IMR-90 (cell line): ENCODE results near the gene MTA3. TPM values are rescaled to one million over a fixed set of nuclear protein-coding genes. Genes with fewer than 3 reads are reported as not detected.

ENCODE experiments used
- ATAC-seq: fragments of 200-7000 bp; cut with Tn5 transposase; 2 replicates; pipeline ENCODE4 v1.9.1; 2020; ENCODE audit warnings: low read depth, mild to moderate bottlenecking, moderate library complexity
- BruUV-seq: library from RNA; stranded (reverse); fragments of 400-500 nt; replicated peaks from 2 replicates; lab custom pipeline; 2021; lab: Mats Ljungman, UMichigan
- CTCF ChIA-PET: fragments of 300-600 bp; formaldehyde crosslinking; extraction: SDS; loops from one replicate; lab custom pipeline; 2021; ENCODE audit warnings: antibody characterized with exemption; lab: Yijun Ruan, JAX
- POLR2A ChIA-PET: fragments of 300-600 bp; sonication (Branson Sonifier 250); formaldehyde crosslinking; loops from one replicate; lab custom pipeline; 2022; ENCODE audit warnings: antibody characterized with exemption; ENCODE audit not compliant: unreplicated experiment; lab: Charles Lee
- DNase-seq: peaks from one replicate; pipeline ENCODE4 v3.0.0; 2013
- H2AFZ ChIP-seq: replicated peaks from 2 replicates; pipeline ENCODE3; 2013; ENCODE audit warnings: low read length, mild to moderate bottlenecking; ENCODE audit not compliant: poor library complexity
- H2AK5ac ChIP-seq: 2 replicates; pipeline ENCODE4 v1.6.1; 2013; ENCODE audit warnings: low read depth, low read length, inconsistent platforms
- H2AK9ac ChIP-seq: replicated peaks from 2 replicates; pipeline ENCODE3; 2013; ENCODE audit warnings: mild to moderate bottlenecking, low read depth, low read length, moderate library complexity; ENCODE audit not compliant: poor library complexity
- H2BK120ac ChIP-seq: 2 replicates; pipeline ENCODE4 v1.6.1; 2013; ENCODE audit warnings: low read depth, low read length, inconsistent platforms
- H2BK15ac ChIP-seq: 3 replicates; pipeline ENCODE4 v1.6.1; 2013; ENCODE audit warnings: low read depth, low read length, inconsistent platforms
- H2BK20ac ChIP-seq: 2 replicates; pipeline ENCODE4 v1.6.1; 2013; ENCODE audit warnings: low read depth, mild to moderate bottlenecking, inconsistent platforms, low read length, moderate library complexity
- H2BK5ac ChIP-seq: 2 replicates; pipeline ENCODE4 v1.6.1; 2013; ENCODE audit warnings: mild to moderate bottlenecking, low read depth, low read length, inconsistent platforms; ENCODE audit not compliant: poor library complexity, severe bottlenecking
- H3K14ac ChIP-seq: replicated peaks from 2 replicates; pipeline ENCODE4 v1.6.1; 2013; ENCODE audit warnings: low read depth, low read length, inconsistent platforms
- H3K18ac ChIP-seq: 2 replicates; pipeline ENCODE4 v1.6.1; 2013; ENCODE audit warnings: low read depth, low read length, control low read depth
- H3K23ac ChIP-seq: 2 replicates; pipeline ENCODE4 v1.6.1; 2013; ENCODE audit warnings: low read depth, low read length, inconsistent platforms
- H3K27ac ChIP-seq: 2 replicates; pipeline ENCODE4 v1.5.1; 2013; ENCODE audit warnings: mild to moderate bottlenecking, control low read depth, low read length; ENCODE audit not compliant: insufficient read depth
- H3K27me3 ChIP-seq: 2 replicates; pipeline ENCODE4 v1.6.1; 2013; ENCODE audit warnings: low read length; ENCODE audit not compliant: control insufficient read depth, insufficient read depth
- H3K36me3 ChIP-seq: 2 replicates; pipeline ENCODE4 v1.6.1; 2013; ENCODE audit warnings: low read length, mixed read lengths; ENCODE audit not compliant: control insufficient read depth, insufficient read depth
- H3K4ac ChIP-seq: 2 replicates; pipeline ENCODE4 v1.6.1; 2013; ENCODE audit warnings: low read depth, low read length, inconsistent platforms
- H3K4me1 ChIP-seq: 2 replicates; pipeline ENCODE4 v1.6.1; 2013; ENCODE audit warnings: low read length, mixed read lengths; ENCODE audit not compliant: control insufficient read depth, insufficient read depth
- H3K4me2 ChIP-seq: 2 replicates; pipeline ENCODE4 v1.6.1; 2013; ENCODE audit warnings: low read depth, mild to moderate bottlenecking, control low read depth, low read length, moderate library complexity
- H3K4me3 ChIP-seq: 2 replicates; pipeline ENCODE4 v1.5.1; 2013; ENCODE audit warnings: low read depth, mild to moderate bottlenecking, control low read depth, low read length, moderate library complexity; ENCODE audit not compliant: insufficient read depth
- H3K56ac ChIP-seq: 2 replicates; pipeline ENCODE4 v1.6.1; 2013; ENCODE audit warnings: low read length, inconsistent platforms; ENCODE audit not compliant: insufficient read depth; ENCODE audit errors: extremely low read depth
- H3K79me1 ChIP-seq, 2 experiments: 2 replicates each; pipeline ENCODE4 v1.6.1; 2013; ENCODE audit warnings: low read length in 2 of 2, inconsistent platforms in 1 of 2, low read depth in 1 of 2
- H3K9ac ChIP-seq: 2 replicates; pipeline ENCODE4 v1.6.1; 2013; ENCODE audit warnings: low read depth, low read length, control low read depth
- H3K9me1 ChIP-seq: 2 replicates; pipeline ENCODE4 v1.6.1; 2013; ENCODE audit warnings: low read length, inconsistent platforms; ENCODE audit not compliant: insufficient read depth
- H3K9me3 ChIP-seq: 2 replicates; pipeline ENCODE4 v1.6.1; 2013; ENCODE audit warnings: low read length; ENCODE audit not compliant: control insufficient read depth, insufficient read depth
- H4K20me1 ChIP-seq: 2 replicates; pipeline ENCODE4 v1.6.1; 2013; ENCODE audit warnings: low read length, inconsistent platforms; ENCODE audit not compliant: insufficient read depth
- H4K5ac ChIP-seq: 2 replicates; pipeline ENCODE4 v1.6.1; 2013; ENCODE audit warnings: mild to moderate bottlenecking, low read depth, low read length, control low read depth
- H4K8ac ChIP-seq, 2 experiments: 2 replicates each; pipeline ENCODE4 v1.6.1; 2013; ENCODE audit warnings: low read depth in 2 of 2, low read length in 2 of 2, control low read depth in 1 of 2, inconsistent platforms in 1 of 2
- H4K91ac ChIP-seq: 2 replicates; pipeline ENCODE4 v1.6.1; 2013; ENCODE audit warnings: low read depth, low read length, inconsistent platforms; ENCODE audit not compliant: insufficient read depth
- BHLHE40 ChIP-seq: fragments of 150-350 bp; IDR thresholded peaks from 2 replicates; pipeline ENCODE4 v1.6.1; 2016; ENCODE audit warnings: mild to moderate bottlenecking, low read depth, low read length
- CEBPB ChIP-seq: IDR thresholded peaks from 2 replicates; pipeline ENCODE4 v1.6.1; 2012; ENCODE audit warnings: low read depth, low read length, improper control_type of control experiment
- FOS ChIP-seq: fragments of 150-350 bp; IDR thresholded peaks from 2 replicates; pipeline ENCODE4 v1.6.1; 2016; ENCODE audit warnings: low read depth, low read length
- MAFK ChIP-seq: IDR thresholded peaks from 2 replicates; pipeline ENCODE4 v1.6.1; 2012; ENCODE audit warnings: low read depth, low read length, improper control_type of control experiment
- MAZ ChIP-seq: IDR thresholded peaks from 2 replicates; pipeline ENCODE4 v1.6.1; 2012; ENCODE audit warnings: low read depth, mild to moderate bottlenecking, low read length, improper control_type of control experiment, moderate library complexity, borderline replicate concordance
- MXI1 ChIP-seq: IDR thresholded peaks from 2 replicates; pipeline ENCODE4 v1.6.1; 2012; ENCODE audit warnings: low read depth, mild to moderate bottlenecking, low read length, moderate library complexity, borderline replicate concordance
- NFE2L2 ChIP-seq: fragments of 150-350 bp; IDR thresholded peaks from 2 replicates; pipeline ENCODE4 v1.6.1; 2016; ENCODE audit warnings: low read depth, mild to moderate bottlenecking, low read length
- POLR2A ChIP-seq: IDR thresholded peaks from 2 replicates; pipeline ENCODE4 v1.6.1; 2012; ENCODE audit warnings: mild to moderate bottlenecking, low read depth, low read length
- RAD21 ChIP-seq: IDR thresholded peaks from 2 replicates; pipeline ENCODE4 v1.6.1; 2012; ENCODE audit warnings: low read length, improper control_type of control experiment
- RCOR1 ChIP-seq: IDR thresholded peaks from 2 replicates; pipeline ENCODE4 v1.6.1; 2012; ENCODE audit warnings: mild to moderate bottlenecking, low read length, improper control_type of control experiment; ENCODE audit not compliant: insufficient replicate concordance
- SMC3 ChIP-seq: fragments of 150-350 bp; IDR thresholded peaks from 2 replicates; pipeline ENCODE4 v1.6.1; 2016; ENCODE audit warnings: low read depth, mild to moderate bottlenecking, antibody characterized with exemption, low read length, moderate library complexity
- WGBS, 2 experiments: methylation state at CpG; one replicate each; pipeline versions ENCODE4 v1.1.5 to v1.1.7; 2013; ENCODE audit warnings: missing lambda C conversion rate in 2 of 2; ENCODE audit not compliant: insufficient read length in 1 of 2; ENCODE audit errors: extremely low coverage in 2 of 2; 5-methylcytosine and 5-hydroxymethylcytosine counted together
- dilution Hi-C: fragments of 300-500 bp; cut with HindIII; formaldehyde crosslinking; loops from one replicate; pipeline ENCODE4 v1.14.3; 2018; ENCODE audit warnings: low sequenced_read_pairs; ENCODE audit not compliant: unreplicated experiment
- in situ Hi-C: fragments of 300-500 bp; cut with MboI; formaldehyde crosslinking; loops from 3 replicates; pipeline ENCODE4 v1.14.3; 2019; ENCODE audit warnings: low sequenced_read_pairs, inconsistent platforms, mixed read lengths
- intact Hi-C: fragments of 100-400 bp; cut with micrococcal nuclease; formaldehyde crosslinking; loops from 2 replicates; pipeline ENCODE4 v1.10.0; 2022
- polyA plus RNA-seq, 3 experiments: library from polyadenylated mRNA; depleted of rRNA; stranded (reverse); fragments of >200 nt; gene quantifications; 2 replicates each; pipeline ENCODE4 v1.2.3, GENCODE V29; 2012; ENCODE audit warnings: low replicate concordance in 1 of 3
- total RNA-seq: library from RNA; depleted of rRNA; stranded (reverse); fragments of >200 nt; gene quantifications from 2 replicates; pipeline ENCODE4 v1.2.3, GENCODE V29; 2012
- TF ChIP-seq, protein P1 (sequence below): fragments of 150-350 bp; IDR thresholded peaks from 2 replicates; pipeline ENCODE4 v1.6.1; 2017; ENCODE audit warnings: mild to moderate bottlenecking, antibody characterized with exemption, low read length, low read depth
- TF ChIP-seq, protein P2 (sequence below): fragments of 150-350 bp; IDR thresholded peaks from 2 replicates; pipeline ENCODE4 v1.6.1; 2016; ENCODE audit warnings: low read depth, mild to moderate bottlenecking, low read length, moderate library complexity, borderline replicate concordance
- TF ChIP-seq, protein P3 (sequence below): conservative IDR thresholded peaks from 2 replicates; pipeline ENCODE4 v1.5.1; 2012; ENCODE audit warnings: mild to moderate bottlenecking, low read depth, low read length, improper control_type of control experiment

MTA3 gene
- total and polyA plus RNA-seq, 2 of the 4 experiments (the other 2 are of a cell fraction): 31.9 to 34.3 TPM

GRCh38 chr2:42752314-42752713, 183.9 kb downstream of the MTA3 start:
- Histone ChIP-seq H2BK15ac (no peak overlapping the region), H3K27me3 (no peaks in the 10 kb centered on the region), H3K9ac (no peak overlapping the region), H4K91ac (no peak overlapping the region), H2BK20ac (no peak overlapping the region), H3K14ac (no peak overlapping the region), H3K23ac (no peak overlapping the region), H3K9me1 (no peaks in the 10 kb centered on the region), H3K56ac (no peak overlapping the region), H3K4me1 (no peaks in the 10 kb centered on the region), H3K4ac (no peak overlapping the region), H3K79me1 (no peaks in the 10 kb centered on the region), H4K5ac (no peak overlapping the region), H4K8ac (no peak overlapping the region), H2BK120ac (no peak overlapping the region), H3K9me3 (no peaks in the 10 kb centered on the region), H2BK5ac (no peak overlapping the region), H3K4me3 (no peak overlapping the region), H3K18ac (no peak overlapping the region), H2AK9ac (no peak overlapping the region), H3K36me3 (peaks cover 3% of the 10 kb centered on the region; the same call in 1 of the 2 replicates), H4K20me1 (no peaks in the 10 kb centered on the region), H2AK5ac (no peak overlapping the region), H3K4me2 (no peak overlapping the region), H3K27ac (no peak overlapping the region), H2AFZ (no peak overlapping the region)
- ChIA-PET CTCF (interaction anchor here (1.2 kb wide), 1 partner anchor 12 kb away, joined by 3 read pairs; no protein-coding TSS in a partner anchor), POLR2A (no interaction called here)
- TF ChIP-seq, protein P1, sequence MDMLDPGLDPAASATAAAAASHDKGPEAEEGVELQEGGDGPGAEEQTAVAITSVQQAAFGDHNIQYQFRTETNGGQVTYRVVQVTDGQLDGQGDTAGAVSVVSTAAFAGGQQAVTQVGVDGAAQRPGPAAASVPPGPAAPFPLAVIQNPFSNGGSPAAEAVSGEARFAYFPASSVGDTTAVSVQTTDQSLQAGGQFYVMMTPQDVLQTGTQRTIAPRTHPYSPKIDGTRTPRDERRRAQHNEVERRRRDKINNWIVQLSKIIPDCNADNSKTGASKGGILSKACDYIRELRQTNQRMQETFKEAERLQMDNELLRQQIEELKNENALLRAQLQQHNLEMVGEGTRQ: no peak
- TF ChIP-seq BHLHE40: no peak
- TF ChIP-seq MAFK: no peak
- TF ChIP-seq SMC3: no peak
- TF ChIP-seq, protein P2, sequence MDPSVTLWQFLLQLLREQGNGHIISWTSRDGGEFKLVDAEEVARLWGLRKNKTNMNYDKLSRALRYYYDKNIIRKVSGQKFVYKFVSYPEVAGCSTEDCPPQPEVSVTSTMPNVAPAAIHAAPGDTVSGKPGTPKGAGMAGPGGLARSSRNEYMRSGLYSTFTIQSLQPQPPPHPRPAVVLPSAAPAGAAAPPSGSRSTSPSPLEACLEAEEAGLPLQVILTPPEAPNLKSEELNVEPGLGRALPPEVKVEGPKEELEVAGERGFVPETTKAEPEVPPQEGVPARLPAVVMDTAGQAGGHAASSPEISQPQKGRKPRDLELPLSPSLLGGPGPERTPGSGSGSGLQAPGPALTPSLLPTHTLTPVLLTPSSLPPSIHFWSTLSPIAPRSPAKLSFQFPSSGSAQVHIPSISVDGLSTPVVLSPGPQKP: no peak
- no peak for TF ChIP-seq RAD21
- TF ChIP-seq, protein P3, sequence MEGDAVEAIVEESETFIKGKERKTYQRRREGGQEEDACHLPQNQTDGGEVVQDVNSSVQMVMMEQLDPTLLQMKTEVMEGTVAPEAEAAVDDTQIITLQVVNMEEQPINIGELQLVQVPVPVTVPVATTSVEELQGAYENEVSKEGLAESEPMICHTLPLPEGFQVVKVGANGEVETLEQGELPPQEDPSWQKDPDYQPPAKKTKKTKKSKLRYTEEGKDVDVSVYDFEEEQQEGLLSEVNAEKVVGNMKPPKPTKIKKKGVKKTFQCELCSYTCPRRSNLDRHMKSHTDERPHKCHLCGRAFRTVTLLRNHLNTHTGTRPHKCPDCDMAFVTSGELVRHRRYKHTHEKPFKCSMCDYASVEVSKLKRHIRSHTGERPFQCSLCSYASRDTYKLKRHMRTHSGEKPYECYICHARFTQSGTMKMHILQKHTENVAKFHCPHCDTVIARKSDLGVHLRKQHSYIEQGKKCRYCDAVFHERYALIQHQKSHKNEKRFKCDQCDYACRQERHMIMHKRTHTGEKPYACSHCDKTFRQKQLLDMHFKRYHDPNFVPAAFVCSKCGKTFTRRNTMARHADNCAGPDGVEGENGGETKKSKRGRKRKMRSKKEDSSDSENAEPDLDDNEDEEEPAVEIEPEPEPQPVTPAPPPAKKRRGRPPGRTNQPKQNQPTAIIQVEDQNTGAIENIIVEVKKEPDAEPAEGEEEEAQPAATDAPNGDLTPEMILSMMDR: no peak
- TF ChIP-seq MAZ: no peak
- no peak for TF ChIP-seq NFE2L2
- TF ChIP-seq MXI1: no peak
- TF ChIP-seq FOS: no peak
- TF ChIP-seq RCOR1: no peak
- no peak for TF ChIP-seq CEBPB
- TF ChIP-seq POLR2A: no peak
- dilution Hi-C loops: no loop called here
- no TSS peak for BruUV-seq
- no CpG with 5 or more reads among the region's 2 CpGs for WGBS, 2 experiments
- intact Hi-C loops: no loop called here
- ATAC-seq (no peak), DNase-seq (no peak)
- in situ Hi-C loops: no loop called here
